Activated CD8-positive, alpha-beta memory T cell treated with anti-CD3 and anti-CD28 coated beads, Interleukin-2, amount 50 U/mL, for 48 hours (primary cell): ENCODE data around the gene LDLR.

Experiments
- DNase-seq: peaks from one replicate; pipeline ENCODE4 v3.0.0-alpha.2; 2020

Gene LDLR

DNA sequence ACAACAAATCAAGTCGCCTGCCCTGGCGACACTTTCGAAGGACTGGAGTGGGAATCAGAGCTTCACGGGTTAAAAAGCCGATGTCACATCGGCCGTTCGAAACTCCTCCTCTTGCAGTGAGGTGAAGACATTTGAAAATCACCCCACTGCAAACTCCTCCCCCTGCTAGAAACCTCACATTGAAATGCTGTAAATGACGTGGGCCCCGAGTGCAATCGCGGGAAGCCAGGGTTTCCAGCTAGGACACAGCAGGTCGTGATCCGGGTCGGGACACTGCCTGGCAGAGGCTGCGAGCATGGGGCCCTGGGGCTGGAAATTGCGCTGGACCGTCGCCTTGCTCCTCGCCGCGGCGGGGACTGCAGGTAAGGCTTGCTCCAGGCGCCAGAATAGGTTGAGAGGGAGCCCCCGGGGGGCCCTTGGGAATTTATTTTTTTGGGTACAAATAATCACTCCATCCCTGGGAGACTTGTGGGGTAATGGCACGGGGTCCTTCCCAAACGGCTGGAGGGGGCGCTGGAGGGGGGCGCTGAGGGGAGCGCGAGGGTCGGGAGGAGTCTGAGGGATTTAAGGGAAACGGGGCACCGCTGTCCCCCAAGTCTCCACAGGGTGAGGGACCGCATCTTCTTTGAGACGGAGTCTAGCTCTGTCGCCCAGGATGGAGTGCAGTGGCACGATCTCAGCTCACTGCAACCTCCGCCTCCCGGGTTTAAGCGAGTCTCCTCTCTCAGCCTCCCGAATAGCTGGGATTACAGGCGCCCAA, at the start of gene LDLR:
Gene LDLR (plus strand): TSS at position 210 of the 760 bp plus-strand sequence. CDS start 86 bp downstream, at position 296.
- peak; percentile 88 for DNase-seq

DNA sequence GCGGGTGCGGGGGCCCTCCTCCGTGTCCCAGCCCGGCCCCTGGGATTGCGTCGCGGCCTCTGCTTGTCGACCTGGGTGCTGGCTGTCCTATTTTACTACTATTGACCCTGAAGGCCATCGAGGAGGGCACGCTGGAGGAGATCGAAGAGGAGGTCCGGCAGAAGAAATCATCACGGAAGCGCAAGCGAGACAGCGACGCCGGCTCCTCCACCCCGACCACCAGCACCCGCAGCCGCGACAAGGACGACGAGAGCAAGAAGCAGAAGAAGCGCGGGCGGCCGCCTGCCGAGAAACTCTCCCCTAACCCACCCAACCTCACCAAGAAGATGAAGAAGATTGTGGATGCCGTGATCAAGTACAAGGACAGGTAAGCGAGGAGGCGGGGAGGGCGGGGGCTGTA, 48.1 kb upstream of the LDLR start:
- DNase-seq, result no peak

DNA sequence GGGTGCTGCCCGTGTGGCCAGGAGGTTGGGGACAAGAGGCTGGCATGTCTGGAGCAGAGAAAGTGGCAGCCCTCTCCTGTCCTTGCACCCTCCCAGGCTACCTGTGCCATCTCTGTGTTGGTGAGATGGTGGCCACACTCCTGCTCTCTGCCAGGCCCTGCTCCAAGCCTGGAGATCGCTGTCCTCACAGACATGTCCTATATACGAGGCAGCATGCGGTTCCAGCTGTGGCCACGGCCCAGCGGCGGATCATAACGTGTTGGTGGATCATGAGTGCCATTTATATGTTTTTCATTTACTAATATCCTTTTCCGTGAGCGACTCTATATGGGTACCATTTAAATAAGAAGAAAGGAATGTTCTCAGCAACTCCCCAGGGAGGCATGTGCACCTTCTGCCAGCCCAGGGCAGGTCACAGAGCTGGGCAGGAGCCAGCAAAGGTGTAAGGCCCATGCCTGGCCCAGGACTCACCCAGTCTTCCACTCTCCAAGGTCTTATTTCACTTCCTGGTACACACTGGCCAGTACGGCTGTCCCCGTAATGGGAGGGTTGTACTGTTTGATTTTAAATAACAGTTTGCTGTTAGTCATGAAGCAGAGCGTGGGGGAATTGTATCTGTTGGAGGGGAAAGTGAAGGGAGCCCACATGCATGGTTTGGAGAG, 47.2 kb upstream of the LDLR start:
- no peak for DNase-seq

DNA sequence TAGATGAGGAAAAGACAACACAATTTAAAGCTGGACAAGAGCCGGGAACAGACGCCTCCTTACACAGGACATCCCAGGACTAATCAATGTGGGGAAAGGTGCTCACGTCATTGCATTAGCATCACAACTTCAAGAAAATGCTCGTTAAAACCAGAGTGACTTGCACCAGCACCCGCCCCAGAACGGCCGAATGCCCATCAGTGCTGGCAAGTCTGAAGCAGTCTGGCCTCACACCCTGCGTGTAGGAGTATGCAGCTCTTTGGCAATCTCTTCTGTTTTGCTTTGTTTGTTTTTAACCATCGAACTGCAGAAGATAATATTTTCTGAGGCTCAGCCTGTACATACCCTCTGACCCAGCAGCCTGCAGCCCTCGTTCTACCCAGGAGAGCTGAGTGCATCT, 44.8 kb upstream of the LDLR start:
- no peak for DNase-seq

DNA sequence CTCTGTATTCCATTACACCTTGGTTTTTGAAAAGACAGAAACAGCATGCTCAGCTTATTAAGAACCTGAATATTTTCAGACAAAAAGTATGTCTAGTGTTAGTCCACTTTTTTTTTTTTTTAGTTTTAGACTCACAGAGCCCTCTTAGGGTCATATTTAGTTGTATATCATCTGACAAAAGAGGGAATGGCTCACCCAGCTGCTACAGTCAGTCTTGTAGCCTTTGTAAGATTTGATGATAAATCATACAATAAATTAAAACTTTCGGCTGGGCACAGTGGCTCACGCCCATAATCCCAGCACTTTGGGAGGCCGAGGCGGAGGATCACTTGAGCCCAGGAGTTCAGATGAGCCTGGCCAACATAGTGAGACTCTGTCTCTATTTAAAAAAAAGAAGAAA, 43.7 kb upstream of the LDLR start:
- no peak for DNase-seq

DNA sequence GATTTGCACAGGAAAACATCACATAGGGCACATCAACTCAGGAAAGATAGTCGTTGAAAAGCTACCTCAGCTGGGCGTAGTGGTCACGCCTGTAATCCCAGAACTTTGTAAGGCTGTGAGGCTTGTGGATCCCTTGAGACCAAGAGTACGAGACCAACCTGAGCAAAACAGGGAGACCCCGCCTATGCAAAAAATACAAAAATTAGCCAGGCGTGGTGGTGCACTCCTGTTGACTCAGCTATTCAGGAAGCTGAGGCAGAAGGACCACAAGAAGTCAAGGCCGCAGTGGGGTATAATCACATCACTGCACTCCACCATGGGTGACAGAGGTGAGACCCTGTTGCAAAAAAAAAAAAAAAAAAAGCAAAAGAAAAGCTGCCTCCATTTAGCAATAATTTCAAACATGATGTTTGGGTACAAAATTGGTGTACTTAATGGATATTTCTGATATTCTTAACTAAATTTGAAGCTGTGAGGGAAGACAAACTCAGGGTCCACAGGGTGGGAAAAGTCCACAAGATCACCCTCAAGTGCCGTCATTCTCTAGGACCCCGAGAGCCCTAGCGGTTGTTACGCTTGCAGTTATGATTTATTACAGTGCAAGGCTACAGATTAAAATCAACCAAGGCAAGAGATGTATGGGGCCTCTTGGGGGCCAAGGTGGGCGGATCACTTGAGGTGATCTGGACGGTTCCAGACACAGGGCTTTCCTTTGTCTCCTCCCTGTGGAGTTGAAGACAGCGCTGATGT, 42.5 kb upstream of the LDLR start:
- DNase-seq, result no peak

DNA sequence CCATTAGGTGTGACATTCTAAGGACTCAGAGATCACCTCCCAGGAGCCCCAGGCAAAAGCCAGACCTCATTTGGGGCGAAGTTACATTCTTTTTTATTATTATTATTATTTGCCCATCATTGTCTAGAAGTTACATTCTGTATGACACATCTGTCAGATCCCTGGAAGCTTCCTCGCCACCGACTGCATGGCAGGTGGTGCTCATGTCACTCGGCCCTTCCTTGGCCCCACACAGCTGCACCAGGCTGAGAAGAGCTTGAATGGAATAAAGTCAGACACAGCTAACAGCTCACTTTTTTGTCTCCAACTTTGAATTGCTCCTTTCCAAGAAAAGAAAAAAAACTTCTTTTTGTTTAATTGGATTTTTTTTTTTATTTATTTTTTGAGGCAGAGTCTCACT, 41.4 kb upstream of the LDLR start:
- no peak for DNase-seq

DNA sequence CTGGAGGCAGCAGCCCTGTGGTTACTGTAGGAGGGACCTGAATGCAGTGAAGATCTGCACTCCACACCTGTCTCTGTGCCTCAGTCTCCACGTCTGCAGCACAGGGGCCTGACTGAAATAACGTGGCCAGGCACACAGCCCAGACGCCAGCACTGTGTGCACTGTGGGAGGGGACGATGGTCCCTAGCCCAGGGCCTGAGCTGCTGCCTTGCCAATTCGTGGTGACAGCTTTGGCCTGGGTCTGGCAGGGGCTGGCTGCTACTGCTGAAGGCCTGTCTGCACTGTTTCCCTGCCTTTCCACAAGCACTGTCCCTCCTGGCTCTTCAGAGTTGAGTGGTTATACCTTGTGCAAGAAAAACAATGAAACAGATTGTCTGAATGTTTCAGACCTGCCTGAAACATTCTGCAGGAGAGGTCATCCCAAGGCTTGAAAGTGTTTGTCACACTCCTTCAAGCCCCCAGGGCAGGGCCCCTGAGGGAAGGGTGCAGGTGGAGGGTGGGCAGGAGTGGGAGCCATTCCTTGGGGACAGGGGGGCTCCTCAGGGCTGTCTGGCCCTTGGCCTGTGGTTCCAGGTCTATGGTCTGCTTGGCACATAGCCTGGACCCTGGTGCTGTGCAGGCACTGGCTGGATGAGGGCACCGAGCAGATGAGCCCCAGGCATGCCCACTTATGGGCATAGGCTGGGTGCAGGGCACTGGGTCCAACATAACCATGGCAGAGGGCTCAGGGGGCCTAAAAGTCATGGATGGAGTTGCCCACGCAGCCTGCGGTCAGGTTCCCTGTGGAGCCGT, 38.7 kb upstream of the LDLR start:
- DNase-seq, result no peak

DNA sequence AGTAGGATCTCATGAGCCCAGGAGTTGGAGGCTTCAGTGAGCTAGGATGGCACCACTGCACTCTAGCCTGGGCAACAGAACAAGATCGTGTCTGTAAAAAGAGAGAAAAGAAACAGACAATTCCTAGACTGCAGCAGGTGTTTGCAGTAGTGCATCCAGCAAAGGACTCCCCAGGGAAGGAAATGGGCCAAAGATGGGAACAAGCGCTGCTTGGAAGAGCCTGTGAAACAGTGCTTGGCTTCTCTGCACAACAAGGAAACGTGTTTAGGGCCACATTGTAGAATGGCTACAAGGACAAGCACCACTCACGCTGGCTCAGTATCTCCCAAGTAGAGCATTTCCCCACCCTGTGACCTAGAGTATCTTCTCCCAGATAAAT, 35.5 kb upstream of the LDLR start:
- no peak for DNase-seq

DNA sequence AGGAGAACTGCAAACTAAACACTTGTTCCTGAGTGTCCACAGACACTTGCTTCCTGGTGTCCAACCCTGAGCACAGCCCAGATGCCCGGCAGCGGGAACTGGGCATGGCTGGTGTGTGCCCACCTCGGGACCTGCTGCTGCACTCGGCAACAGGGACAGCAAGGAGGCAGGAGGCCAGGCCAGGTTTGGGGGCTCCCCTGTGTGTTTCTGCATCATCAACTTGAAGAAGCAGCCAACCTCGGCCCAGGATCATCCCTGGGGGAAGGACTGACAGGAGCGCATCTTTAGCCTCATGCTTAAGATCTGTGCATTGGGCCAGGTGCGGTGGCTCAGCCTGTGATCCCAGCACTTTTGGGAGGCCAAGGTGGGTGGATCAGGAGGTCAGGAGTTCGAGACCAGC, 35.1 kb upstream of the LDLR start:
- no peak for DNase-seq

DNA sequence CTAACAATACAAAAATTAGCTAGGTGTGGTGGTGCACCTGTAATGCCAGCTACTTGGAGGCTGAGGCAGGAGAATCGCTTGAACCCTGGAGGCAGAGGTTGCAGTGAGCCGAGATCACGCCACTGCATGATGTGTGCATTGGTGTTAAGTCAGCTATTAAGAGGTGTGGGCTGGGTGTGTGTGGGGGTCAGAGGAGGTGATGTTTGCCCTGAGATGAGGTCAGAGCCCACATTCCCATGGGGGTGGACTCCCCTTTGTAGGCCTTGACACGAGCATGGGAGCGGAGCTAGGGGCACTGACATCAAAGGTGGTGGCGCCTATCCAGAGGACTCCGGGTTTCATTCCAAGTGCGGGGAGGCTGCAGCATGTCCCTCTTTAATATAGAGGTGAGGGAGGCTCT, 34.6 kb upstream of the LDLR start:
- no peak for DNase-seq

DNA sequence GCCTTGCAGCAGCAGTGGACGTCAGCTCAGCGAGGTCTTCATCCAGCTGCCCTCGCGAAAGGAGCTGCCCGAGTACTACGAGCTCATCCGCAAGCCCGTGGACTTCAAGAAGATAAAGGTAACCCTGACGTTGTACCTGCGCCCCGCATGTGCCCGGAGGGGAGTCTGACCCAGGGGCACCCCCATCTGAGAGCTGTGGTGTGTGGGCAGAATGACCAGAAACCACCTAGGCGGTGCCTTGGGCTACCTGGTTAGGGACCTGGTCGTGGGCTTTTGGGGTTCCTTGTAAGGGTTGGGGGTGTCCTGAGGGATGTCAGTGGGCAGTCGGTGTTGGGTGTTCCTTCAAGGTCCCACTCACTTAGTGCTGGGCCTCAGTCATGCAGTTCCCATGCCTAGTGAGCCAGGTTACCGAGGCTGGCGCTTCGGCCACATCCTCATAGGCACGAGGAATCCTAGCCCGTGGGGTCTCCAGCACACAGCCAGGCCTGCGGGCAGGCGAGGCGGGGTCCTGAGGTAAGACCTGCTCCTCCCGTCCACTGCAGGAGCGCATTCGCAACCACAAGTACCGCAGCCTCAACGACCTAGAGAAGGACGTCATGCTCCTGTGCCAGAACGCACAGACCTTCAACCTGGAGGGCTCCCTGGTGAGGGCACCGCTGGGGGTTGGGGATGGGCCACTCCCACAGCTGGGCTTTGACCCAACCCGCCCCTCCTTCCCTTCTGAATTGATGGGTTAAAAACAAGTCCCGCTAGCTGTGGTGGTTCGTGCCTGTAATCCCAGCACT, 30.8 kb upstream of the LDLR start:
- DNase-seq, result no peak

DNA sequence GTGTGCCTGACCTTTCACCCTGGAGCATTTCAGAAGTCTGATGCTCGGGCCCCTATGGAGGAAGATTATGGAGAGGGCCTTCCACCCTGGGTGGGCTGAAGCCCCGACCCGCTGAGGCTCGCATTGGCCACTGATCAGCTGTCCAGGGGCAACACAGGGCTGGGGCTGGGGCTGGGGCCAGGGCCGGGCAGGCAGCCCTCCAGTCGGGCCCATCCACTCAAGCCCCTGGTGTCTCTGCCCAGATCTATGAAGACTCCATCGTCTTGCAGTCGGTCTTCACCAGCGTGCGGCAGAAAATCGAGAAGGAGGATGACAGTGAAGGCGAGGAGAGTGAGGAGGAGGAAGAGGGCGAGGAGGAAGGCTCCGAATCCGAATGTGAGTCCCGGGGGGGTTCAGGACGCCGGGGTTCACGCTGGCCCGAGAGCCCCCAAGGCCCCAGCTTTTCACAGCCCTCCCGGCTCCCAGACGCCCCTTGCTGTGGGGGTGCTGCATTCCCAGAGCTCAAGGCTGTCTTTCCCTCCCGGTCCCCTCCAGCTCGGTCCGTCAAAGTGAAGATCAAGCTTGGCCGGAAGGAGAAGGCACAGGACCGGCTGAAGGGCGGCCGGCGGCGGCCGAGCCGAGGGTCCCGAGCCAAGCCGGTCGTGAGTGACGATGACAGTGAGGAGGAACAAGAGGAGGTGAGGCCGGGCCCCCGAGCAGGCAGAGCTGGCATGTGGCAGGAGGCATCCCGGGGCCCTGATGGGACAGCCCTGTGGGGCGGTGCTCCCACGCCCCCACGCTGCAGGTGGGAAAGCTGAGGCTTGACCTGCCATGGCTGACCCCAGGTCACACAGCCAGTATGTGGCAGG, 29.5 kb upstream of the LDLR start:
- DNase-seq, result no peak

DNA sequence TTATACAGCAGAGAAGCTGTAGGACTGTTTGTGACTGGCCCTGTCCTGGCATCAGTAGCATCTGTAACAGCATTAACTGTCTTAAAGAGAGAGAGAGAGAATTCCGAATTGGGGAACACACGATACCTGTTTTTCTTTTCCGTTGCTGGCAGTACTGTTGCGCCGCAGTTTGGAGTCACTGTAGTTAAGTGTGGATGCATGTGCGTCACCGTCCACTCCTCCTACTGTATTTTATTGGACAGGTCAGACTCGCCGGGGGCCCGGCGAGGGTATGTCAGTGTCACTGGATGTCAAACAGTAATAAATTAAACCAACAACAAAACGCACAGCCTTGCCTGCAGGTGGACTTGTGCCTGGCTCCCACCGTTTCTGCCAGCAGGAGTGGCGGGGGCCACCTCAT, 27.3 kb upstream of the LDLR start:
- no peak for DNase-seq

DNA sequence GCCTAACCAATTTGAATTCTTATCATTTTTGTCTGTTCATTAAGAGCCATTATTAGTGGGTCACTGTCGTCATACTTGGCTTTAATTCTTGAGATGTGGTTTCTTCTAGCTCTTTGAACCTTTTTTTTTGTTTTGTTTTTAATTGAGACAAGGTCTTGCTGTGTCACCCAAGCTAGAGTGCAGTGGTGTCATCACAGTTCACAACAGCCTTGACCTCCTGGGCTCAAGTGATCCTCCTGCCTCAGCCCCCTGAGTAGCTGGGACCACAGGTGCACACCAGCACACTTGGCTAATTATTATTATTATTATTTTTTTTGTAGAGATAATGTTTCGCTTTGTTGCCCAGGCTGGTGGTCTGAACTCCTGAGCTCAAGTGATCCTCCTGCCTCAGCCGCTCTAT, 25.8 kb upstream of the LDLR start:
- no peak for DNase-seq

DNA sequence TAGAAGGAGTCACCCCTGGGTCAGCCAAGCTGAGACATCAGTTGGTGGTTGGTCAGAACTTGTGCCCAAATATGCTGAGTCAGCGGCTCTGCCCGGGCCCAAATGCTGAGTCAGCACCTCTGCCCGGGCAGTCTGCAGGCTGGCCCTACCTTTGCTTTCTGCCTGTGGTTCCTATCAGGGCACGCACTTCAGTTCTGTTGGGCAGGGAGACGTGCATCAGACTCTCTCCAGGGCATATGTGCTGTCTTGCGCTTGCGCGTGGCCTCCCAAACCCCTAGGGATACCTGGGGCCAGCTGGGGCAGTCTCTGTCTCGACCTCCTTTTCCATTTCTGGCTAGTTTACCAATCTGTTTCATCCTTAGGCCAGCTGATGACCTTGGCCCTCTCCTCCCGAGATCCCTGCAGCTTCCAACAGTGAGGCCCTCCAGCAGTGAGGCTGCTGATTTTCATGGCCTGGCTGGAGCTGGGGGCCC, 24.4 kb upstream of the LDLR start:
- no peak for DNase-seq

DNA sequence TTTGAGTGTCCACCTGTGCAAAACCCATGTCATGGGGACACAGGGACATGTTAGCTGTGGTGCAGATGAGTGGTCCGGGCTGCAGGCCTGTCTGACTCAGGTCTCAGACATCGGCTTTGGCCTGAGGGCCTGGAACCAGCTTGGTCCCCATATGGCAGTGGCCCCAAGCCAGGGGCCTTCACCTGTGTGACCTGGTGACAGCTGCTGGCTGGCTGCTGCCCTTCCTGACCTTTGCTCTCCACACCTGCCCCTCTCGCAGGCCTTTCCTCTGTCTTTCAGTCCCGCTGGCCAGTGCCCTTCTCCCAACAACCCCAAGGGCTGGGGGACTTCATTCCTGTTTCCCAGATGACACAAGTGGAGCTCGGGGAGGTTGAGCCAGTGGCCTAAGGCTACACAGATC, 22.9 kb upstream of the LDLR start:
- DNase-seq, result no peak

DNA sequence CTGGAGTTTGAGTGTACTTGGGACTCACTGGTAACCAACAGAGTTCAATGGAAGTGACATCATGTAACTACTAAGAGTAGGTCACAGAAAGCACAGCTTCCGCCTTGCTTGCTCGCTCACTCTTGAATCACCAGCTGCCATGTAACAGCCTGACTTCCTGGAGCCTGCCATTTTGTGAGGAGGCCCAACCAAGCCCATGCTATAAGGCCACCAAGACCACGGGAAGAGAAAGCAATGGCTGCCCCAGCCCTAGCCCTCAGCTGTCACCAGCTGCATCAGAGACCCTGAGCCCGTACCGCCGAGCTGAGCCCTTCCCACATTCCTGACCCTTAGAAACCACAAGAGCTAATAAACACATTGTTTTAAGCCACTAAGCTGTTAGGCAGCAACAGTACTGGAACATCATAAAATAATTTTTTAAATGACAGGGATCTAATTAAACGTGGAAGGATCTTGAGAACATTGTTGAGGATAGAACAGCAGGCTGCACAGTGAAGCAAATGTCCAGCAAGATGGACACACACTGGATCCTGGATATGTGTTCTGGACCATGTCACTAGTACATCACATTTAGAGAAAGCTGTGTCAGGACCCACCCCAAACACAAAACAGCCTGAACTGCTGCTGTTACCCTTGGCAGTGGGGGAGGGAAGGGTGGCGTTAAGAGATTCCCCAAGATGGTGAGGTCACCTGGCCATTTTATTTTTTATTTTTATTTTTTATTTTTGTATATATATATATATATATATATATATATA, 21.7 kb upstream of the LDLR start:
- DNase-seq, result no peak

DNA sequence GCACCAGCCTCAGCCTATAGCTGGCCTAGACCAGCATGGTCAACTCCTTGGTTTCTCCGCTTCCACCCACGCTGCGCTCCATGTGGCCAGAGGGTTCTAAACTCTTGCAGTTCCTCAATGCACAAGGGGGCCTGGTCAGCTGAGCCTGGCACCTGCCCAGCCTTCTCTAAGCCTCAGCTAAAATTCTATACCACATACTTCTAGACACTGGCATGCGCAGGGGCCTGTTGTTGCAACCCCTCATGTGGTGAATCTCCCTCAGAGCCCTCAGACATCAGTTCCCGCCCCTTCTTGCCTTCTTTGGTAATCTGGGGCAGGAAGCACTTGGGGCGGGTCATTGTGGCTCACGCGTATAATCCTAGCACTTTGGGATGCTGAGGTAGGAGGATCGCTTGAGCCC, 19.7 kb upstream of the LDLR start:
- DNase-seq, result no peak

DNA sequence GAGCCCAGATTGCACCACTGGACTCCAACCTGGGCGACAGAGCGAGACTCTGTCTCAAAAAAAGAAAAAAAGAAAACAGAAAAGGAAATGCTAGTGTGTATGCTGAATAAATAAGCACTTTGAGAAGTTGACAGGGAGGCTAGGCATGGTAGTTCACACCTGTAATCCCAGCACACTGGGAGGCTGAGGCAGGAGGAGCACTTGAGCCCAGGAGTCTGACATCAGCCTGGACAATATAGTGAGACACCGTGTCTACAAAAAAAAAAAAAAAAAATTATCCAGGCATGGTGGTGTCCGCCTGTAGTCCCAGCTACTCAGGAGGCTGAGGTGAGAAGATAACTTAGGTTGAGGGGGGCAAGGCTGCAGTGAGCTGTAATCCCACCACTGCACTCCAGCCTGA, 19.1 kb upstream of the LDLR start:
- DNase-seq, result no peak

DNA sequence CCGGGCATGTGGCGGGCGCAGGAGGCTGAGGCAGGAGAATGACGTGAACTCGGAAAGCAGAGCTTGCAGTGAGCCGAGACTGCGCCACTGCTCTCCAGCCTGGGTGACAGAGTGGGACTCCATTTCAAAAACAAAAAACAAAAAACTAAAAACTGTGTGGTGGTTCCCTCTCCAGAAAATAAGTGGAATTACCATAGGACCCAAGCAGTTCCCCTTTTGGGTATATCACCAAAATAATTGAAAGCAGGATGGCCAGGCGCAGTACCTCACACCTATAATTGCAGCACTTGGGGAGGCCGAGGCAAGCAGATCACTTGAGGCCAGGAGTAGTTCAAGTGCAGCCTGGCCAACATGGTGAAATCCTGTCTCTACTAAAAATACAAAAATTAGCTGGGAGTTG, 15.7 kb upstream of the LDLR start:
- DNase-seq, result no peak
